Right lobe of liver (tissue), 4 donors: Measurements from ENCODE around the gene VWDE.

Experiments used
- POLR2A ChIP-seq: fragments of 450-650 bp; IDR thresholded peaks from one replicate; pipeline ENCODE4 v1.6.1; 2017; ENCODE audit warnings: antibody characterized with exemption, mild to moderate bottlenecking
- TF ChIP-seq, protein P1 (sequence below), 4 donors: fragments of 200-600 bp in 3 of 4; fragments of 450-650 bp in 1 of 4; IDR thresholded peaks; one replicate each; pipeline versions ENCODE4 v1.5.1 to v1.8.0; 2016 to 2022; ENCODE audit warnings: antibody characterized with exemption in 4 of 4, mild to moderate bottlenecking in 2 of 4
- donor health status: DM: no; HTN: no; CAD: no.
- donor health status: DM: no; HTN: no; CAD: no.
- donor health status: DM: no; HTN: yes; CAD: no.

DNA sequence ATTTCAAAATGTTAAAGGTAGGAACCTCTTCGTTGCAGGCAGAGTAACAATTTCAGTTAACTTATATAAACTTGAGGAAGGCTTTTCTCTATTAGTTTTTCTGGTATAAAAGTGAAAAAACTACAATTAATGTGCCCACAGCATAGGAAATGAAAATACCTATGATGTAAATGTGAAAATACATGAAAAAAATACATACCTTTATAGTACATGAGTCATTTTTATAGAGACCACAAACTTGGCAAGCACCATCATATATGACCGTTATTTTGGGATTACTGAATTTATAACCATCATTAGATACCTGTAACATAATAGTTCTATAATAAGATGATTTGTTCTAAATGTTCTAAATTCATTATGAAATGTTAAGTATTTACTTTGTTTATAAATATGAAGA, 42.7 kb downstream of the VWDE start:
- TF ChIP-seq, protein P1, sequence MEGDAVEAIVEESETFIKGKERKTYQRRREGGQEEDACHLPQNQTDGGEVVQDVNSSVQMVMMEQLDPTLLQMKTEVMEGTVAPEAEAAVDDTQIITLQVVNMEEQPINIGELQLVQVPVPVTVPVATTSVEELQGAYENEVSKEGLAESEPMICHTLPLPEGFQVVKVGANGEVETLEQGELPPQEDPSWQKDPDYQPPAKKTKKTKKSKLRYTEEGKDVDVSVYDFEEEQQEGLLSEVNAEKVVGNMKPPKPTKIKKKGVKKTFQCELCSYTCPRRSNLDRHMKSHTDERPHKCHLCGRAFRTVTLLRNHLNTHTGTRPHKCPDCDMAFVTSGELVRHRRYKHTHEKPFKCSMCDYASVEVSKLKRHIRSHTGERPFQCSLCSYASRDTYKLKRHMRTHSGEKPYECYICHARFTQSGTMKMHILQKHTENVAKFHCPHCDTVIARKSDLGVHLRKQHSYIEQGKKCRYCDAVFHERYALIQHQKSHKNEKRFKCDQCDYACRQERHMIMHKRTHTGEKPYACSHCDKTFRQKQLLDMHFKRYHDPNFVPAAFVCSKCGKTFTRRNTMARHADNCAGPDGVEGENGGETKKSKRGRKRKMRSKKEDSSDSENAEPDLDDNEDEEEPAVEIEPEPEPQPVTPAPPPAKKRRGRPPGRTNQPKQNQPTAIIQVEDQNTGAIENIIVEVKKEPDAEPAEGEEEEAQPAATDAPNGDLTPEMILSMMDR (IDR thresholded peaks at IDR 0.05) = no peak
- no peak for TF ChIP-seq POLR2A
